Measurements from ENCODE around the gene RPTOR. TPM values are rescaled to one million over a fixed set of nuclear protein-coding genes. Genes with fewer than 3 reads are reported as not detected.

Gene RPTOR
- total RNA-seq, 1 donor: 27.9 TPM

DNA sequence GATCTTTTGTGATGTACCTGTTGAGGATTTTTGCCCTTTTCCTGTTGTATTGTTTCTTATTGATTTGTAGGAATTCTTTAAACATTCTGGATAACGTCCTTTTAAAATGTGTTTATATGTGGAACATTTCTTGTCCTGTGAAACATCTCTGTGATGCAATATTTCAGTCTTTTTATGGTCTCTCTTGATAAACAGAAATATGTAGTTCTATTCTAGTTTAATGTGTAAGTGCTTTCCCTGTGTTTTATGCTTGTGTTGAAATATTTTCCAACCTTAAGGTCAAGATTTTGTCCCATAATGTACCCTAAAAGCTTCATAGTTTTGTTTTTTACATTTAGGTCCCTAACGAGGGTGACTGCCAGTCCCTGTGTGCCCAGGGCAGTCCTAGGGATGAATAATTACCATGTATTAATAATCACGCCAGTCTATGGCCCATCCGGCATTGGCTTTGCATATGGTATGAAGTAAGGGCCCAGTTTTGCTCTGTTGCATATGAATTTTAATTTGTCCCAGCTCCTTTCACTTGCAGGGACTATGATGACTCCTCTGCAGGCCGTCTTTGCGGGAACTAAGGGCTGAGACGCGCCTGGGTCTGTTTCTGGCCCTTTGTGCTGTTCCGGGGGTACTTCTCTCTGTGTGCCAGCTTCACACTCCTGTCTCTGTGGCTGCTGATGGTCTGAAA lies 44.2 kb downstream of the RPTOR start:
- Histone ChIP-seq H3K4me2 (ENCODE audit: insufficient read depth, low read length) (no peak overlapping the region), H4K20me1 (ENCODE audit: insufficient read depth, low read length) (peaks cover 58% of the 10 kb centered on the region), H3K4me1 (ENCODE audit: insufficient read depth, low read length) (peaks cover 17% of the 10 kb centered on the region), H3K4me3 (ENCODE audit: insufficient read depth, low read length) (no peak overlapping the region), H2AFZ (ENCODE audit: low read length) (no peak overlapping the region), H3K27ac (ENCODE audit: low read depth, low read length) (no peak overlapping the region), H3K9me3 (ENCODE audit: low read depth, low read length) (no peaks in the 10 kb centered on the region), H3K27me3 (ENCODE audit: insufficient read depth, low read length) (no peaks in the 10 kb centered on the region), H3K79me2 (ENCODE audit: insufficient read depth, low read length) (peaks cover 85% of the 10 kb centered on the region), H3K36me3 (ENCODE audit: insufficient read depth, low read length) (no peaks in the 10 kb centered on the region)
- no peak for DNase-seq (ENCODE audit: insufficient read length, low spot score, missing footprints)
- TF ChIP-seq, protein P1, sequence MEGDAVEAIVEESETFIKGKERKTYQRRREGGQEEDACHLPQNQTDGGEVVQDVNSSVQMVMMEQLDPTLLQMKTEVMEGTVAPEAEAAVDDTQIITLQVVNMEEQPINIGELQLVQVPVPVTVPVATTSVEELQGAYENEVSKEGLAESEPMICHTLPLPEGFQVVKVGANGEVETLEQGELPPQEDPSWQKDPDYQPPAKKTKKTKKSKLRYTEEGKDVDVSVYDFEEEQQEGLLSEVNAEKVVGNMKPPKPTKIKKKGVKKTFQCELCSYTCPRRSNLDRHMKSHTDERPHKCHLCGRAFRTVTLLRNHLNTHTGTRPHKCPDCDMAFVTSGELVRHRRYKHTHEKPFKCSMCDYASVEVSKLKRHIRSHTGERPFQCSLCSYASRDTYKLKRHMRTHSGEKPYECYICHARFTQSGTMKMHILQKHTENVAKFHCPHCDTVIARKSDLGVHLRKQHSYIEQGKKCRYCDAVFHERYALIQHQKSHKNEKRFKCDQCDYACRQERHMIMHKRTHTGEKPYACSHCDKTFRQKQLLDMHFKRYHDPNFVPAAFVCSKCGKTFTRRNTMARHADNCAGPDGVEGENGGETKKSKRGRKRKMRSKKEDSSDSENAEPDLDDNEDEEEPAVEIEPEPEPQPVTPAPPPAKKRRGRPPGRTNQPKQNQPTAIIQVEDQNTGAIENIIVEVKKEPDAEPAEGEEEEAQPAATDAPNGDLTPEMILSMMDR (IDR thresholded peaks at IDR 0.05; ENCODE audit: extremely low read depth, low read depth, low read length): no peak

DNA sequence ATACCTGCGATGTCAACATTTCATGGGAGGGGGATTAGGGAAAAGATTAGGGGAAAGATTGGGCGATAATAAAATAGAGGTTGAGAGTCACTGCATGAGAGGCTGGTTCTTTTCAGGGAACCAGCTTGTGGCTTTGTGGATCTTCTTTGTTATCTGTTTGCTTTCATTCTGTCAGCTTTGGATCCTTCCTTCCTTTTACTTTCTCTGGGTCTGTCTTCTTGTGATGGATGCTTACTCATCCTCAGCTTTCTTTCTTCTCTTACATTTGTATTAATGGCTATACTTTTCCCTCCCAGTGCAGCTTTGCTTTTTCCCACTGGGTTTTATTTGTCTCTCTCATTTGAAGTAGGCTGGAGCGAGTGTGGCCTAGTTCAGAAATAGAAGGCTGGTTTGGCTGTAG lies 47.1 kb downstream of the RPTOR start:
- H3K9me3 ChIP-seq (ENCODE audit: low read depth, low read length): no peaks in the 10 kb centered on the region
- no peak for DNase-seq (ENCODE audit: insufficient read length, low spot score, missing footprints)

DNA sequence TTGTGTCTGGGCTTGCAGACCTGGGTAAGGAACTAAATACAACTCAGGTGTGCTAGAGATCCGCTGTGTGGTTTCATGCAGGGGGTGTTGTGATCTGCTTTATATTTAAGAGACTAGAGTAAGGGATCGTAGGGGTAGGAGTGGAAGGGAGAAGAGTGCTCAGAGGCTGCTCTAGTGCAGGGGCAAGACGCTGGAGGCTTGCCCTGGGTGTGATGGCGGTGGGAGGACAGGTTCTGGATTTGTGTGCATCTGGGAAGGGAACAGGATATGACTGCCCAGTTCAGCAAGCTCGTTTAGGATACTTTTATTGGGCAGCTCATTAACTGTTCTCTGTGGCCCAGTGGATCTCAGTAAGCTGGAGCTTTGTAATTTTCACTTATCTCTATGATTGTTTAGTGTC lies 47.6 kb downstream of the RPTOR start:
- Histone ChIP-seq H3K27ac (ENCODE audit: low read depth, low read length) (no peak overlapping the region), H2AFZ (ENCODE audit: low read length) (no peak overlapping the region), H3K4me1 (ENCODE audit: insufficient read depth, low read length) (peaks cover 14% of the 10 kb centered on the region), H3K27me3 (ENCODE audit: insufficient read depth, low read length) (no peaks in the 10 kb centered on the region), H3K4me2 (ENCODE audit: insufficient read depth, low read length) (no peak overlapping the region), H3K36me3 (ENCODE audit: insufficient read depth, low read length) (no peaks in the 10 kb centered on the region), H3K79me2 (ENCODE audit: insufficient read depth, low read length) (peaks cover 84% of the 10 kb centered on the region), H3K9me3 (ENCODE audit: low read depth, low read length) (no peaks in the 10 kb centered on the region), H3K4me3 (ENCODE audit: insufficient read depth, low read length) (no peak overlapping the region), H4K20me1 (ENCODE audit: insufficient read depth, low read length) (peaks cover 69% of the 10 kb centered on the region)
- TF ChIP-seq, protein P1 (IDR thresholded peaks at IDR 0.05; ENCODE audit: extremely low read depth, low read depth, low read length): no peak
- DNase-seq (ENCODE audit: insufficient read length, low spot score, missing footprints): no peak

More for the DNA sequence above, 47.1 kb downstream of the RPTOR start:
- Histone ChIP-seq H3K36me3 (ENCODE audit: insufficient read depth, low read length) (no peaks in the 10 kb centered on the region), H3K27me3 (ENCODE audit: insufficient read depth, low read length) (no peaks in the 10 kb centered on the region), H4K20me1 (ENCODE audit: insufficient read depth, low read length) (peaks cover 69% of the 10 kb centered on the region), H3K27ac (ENCODE audit: low read depth, low read length) (no peak overlapping the region), H3K4me1 (ENCODE audit: insufficient read depth, low read length) (peaks cover 10% of the 10 kb centered on the region), H3K4me3 (ENCODE audit: insufficient read depth, low read length) (no peak overlapping the region), H2AFZ (ENCODE audit: low read length) (no peak overlapping the region), H3K79me2 (ENCODE audit: insufficient read depth, low read length) (peaks cover 84% of the 10 kb centered on the region), H3K4me2 (ENCODE audit: insufficient read depth, low read length) (no peak overlapping the region)
- TF ChIP-seq, protein P1 (IDR thresholded peaks at IDR 0.05; ENCODE audit: extremely low read depth, low read depth, low read length): no peak

DNA sequence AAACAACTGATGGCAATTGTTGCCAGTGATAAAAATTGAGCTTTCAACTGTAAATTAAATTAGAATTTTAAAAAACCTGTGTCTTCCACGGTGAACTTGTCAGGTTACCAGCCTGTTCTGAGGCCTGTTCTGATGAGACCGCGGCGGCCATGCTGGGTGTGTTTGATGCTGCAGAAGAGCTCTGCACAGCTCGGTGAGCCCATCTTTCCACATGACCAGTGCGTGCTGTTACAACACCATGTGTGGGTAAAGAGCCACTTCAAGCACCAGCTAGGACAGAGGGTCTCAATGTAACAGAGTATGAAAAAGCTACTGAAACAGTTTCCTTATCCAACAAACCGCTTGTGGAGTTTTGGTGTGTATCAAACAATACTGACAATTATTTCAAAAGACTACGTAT lies 48.5 kb downstream of the RPTOR start:
- H3K4me3 ChIP-seq (ENCODE audit: insufficient read depth, low read length): no peak overlapping the region
- H3K36me3 ChIP-seq (ENCODE audit: insufficient read depth, low read length): no peaks in the 10 kb centered on the region
- no peak overlapping the region for H3K4me2 ChIP-seq (ENCODE audit: insufficient read depth, low read length)
- peaks cover 73% of the 10 kb centered on the region for H4K20me1 ChIP-seq (ENCODE audit: insufficient read depth, low read length)
- no peaks in the 10 kb centered on the region for H3K27me3 ChIP-seq (ENCODE audit: insufficient read depth, low read length)
- TF ChIP-seq, protein P1 (IDR thresholded peaks at IDR 0.05; ENCODE audit: extremely low read depth, low read depth, low read length): no peak
- H3K79me2 ChIP-seq (ENCODE audit: insufficient read depth, low read length): peaks cover 84% of the 10 kb centered on the region
- H3K9me3 ChIP-seq (ENCODE audit: low read depth, low read length): no peaks in the 10 kb centered on the region
- peaks cover 17% of the 10 kb centered on the region for H3K4me1 ChIP-seq (ENCODE audit: insufficient read depth, low read length)
- DNase-seq (ENCODE audit: insufficient read length, low spot score, missing footprints): no peak
- no peak overlapping the region for H3K27ac ChIP-seq (ENCODE audit: low read depth, low read length)
- no peak overlapping the region for H2AFZ ChIP-seq (ENCODE audit: low read length)
